Esophagus muscularis mucosa (tissue), 3 donors: ENCODE results near the gene HSFX3.
"Not testable (repeated sequence)": the region's sequence is repeated elsewhere in the genome, so short reads cannot be mapped to it uniquely, and the experiment has no call there.

ENCODE experiments used
- CTCF ChIP-seq, 3 experiments: fragments of 200-600 bp in 2 of 3; fragments of 450-650 bp in 1 of 3; sonication (generic) in 2 of 3; IDR thresholded peaks; one replicate each; pipeline ENCODE4 v1.5.1; 2017 to 2019; ENCODE audit warnings: antibody characterized with exemption in 3 of 3, mild to moderate bottlenecking in 2 of 3, moderate library complexity in 1 of 3
- POLR2AphosphoS5 ChIP-seq, 2 donors: sonication (generic); formaldehyde crosslinking; IDR thresholded peaks; one replicate each; pipeline ENCODE4 v1.6.1; 2017; ENCODE audit warnings: antibody characterized with exemption in 2 of 2

- TF ChIP-seq POLR2AphosphoS5, CTCF (IDR thresholded peaks at IDR 0.05): not testable (repeated sequence)
Measured at GRCh38 chrX:149595943-149596342, 46.2 kb upstream of the HSFX3 start.
